ENCODE results near the gene FOXO6.

DNA sequence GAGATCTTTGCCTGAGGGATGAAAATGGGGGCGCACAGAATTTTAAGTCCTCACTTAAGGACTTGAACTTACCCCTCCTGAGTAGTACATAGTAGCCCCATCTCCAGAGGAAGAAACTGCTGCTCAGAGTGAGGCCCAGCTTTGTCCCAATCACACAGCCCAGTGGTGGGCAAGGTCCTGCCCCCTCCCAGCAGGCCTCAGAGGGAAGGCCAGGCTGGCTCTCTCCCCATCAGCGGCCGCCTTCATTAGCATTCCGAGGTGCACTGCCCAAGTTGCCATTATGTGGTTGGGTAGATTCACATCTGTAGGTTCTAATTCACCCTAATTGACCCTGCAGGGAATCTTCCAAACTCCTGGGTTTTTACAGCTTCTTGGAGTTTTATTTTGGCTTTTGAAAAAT lies 59.1 kb downstream of the FOXO6 start:
- TF ChIP-seq TAF1 (CRISPR knock-in tag; IDR thresholded peaks at IDR 0.05) (no peak), ZNF101 (CRISPR knock-in tag; IDR thresholded peaks at IDR 0.05; ENCODE audit: borderline replicate concordance, low read depth) (no peak), CREB1 (IDR thresholded peaks at IDR 0.05) (no peak), CREB1 (CRISPR knock-in tag; IDR thresholded peaks at IDR 0.05) (no peak), ZNF253 (CRISPR knock-in tag; IDR thresholded peaks at IDR 0.05; ENCODE audit: borderline replicate concordance) (no peak), KLF9 (CRISPR knock-in tag; IDR thresholded peaks at IDR 0.05; ENCODE audit: low read depth) (no peak), MAFG (CRISPR knock-in tag; IDR thresholded peaks at IDR 0.05) (no peak), RFXANK (CRISPR knock-in tag; IDR thresholded peaks at IDR 0.05) (no peak), MYC (CRISPR knock-in tag; IDR thresholded peaks at IDR 0.05; ENCODE audit: borderline replicate concordance) (no peak), SP1 (IDR thresholded peaks at IDR 0.05) (no peak), SP1 (CRISPR knock-in tag; IDR thresholded peaks at IDR 0.05) (no peak), CENPT (CRISPR knock-in tag; IDR thresholded peaks at IDR 0.05; ENCODE audit: low read depth) (no peak), REXO4 (CRISPR knock-in tag; IDR thresholded peaks at IDR 0.05; ENCODE audit: borderline replicate concordance) (no peak), BRCA1 (CRISPR knock-in tag; IDR thresholded peaks at IDR 0.05) (no peak), ZNF597 (CRISPR knock-in tag; IDR thresholded peaks at IDR 0.05) (no peak)
- TF ChIP-seq, protein P1, sequence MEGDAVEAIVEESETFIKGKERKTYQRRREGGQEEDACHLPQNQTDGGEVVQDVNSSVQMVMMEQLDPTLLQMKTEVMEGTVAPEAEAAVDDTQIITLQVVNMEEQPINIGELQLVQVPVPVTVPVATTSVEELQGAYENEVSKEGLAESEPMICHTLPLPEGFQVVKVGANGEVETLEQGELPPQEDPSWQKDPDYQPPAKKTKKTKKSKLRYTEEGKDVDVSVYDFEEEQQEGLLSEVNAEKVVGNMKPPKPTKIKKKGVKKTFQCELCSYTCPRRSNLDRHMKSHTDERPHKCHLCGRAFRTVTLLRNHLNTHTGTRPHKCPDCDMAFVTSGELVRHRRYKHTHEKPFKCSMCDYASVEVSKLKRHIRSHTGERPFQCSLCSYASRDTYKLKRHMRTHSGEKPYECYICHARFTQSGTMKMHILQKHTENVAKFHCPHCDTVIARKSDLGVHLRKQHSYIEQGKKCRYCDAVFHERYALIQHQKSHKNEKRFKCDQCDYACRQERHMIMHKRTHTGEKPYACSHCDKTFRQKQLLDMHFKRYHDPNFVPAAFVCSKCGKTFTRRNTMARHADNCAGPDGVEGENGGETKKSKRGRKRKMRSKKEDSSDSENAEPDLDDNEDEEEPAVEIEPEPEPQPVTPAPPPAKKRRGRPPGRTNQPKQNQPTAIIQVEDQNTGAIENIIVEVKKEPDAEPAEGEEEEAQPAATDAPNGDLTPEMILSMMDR (CRISPR knock-in tag; IDR thresholded peaks at IDR 0.05): no peak

All from HepG2 (cell line).